ENCODE data around the gene NFATC2. TPM values are rescaled to one million over a fixed set of nuclear protein-coding genes. Genes with fewer than 3 reads are reported as not detected.

The NFATC2 gene
- total and polyA plus RNA-seq, 2 of the 8 experiments (the other 6 are each of a cell fraction or from before 2014, with no cell fraction given), result 0.27 to 0.91 TPM

DNA sequence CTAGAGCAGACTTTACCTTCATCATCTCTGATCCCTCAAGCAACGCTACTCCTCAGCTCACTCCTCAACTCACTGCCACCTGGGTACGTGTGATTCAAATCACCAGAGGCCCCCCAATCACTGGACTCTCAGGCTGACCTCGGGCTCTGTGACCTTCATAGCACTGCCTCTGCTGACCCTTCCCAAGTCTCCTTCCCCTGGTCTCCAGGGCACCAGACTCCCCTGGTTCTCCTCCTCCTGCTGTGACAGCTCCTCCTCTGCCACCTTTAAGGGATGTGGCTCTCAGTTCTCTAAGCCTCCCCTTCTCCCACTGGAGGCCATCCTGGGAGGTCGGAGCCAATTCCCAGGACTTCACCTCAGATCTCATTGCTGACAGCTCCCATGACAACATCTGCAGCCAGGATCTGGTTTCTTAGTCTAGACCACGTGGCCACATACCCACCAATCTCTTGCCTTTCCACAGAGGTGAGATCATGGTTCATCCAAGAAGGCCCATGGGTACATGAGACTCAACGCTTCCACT is 90.4 kb downstream of the NFATC2 start:
- H2BK120ac ChIP-seq (replicated peaks; ENCODE audit: low read depth, low read length), result no peak overlapping the region
- POLR2A ChIA-PET (ENCODE audit: partially characterized antibody), result no interaction called here
- no peak overlapping the region for H2AFZ ChIP-seq (ENCODE audit: low read length)
- CTCF ChIA-PET (ENCODE audit: partially characterized antibody), result interaction anchor here (0.6 to 1.5 kb wide), 8 partner anchors 10 to 143 kb away, joined by 3 to 4 read pairs (median 3); no protein-coding TSS in a partner anchor
- H3K4me3 ChIP-seq (ENCODE audit: extremely low read depth in 1 of 4, insufficient read depth in 2 of 4, low read depth in 3 of 4, low read length in 4 of 4), result no peak overlapping the region
- no peaks in the 10 kb centered on the region for H3K36me3 ChIP-seq (ENCODE audit: control insufficient read depth in 2 of 4, insufficient read depth in 4 of 4, low read length in 3 of 4)
- no peak overlapping the region for H2BK12ac ChIP-seq (ENCODE audit: low read depth, low read length)
- no peak overlapping the region for H3K4me2 ChIP-seq (ENCODE audit: insufficient read depth in 1 of 2, low read depth in 2 of 2, low read length in 2 of 2)
- H4K8ac ChIP-seq (ENCODE audit: extremely low read depth, insufficient read depth, low read length), result no peak overlapping the region
- no peaks in the 10 kb centered on the region for H3K9me3 ChIP-seq (ENCODE audit: insufficient read depth in 2 of 2, low read depth in 1 of 2, low read length in 1 of 2)
- peaks cover 3% of the 10 kb centered on the region; the same call in 1 of the 2 replicates for H3K23me2 ChIP-seq (ENCODE audit: low read depth, low read length)
- no peak overlapping the region for H4K91ac ChIP-seq (replicated peaks; ENCODE audit: insufficient read length, low read length)
- H3K56ac ChIP-seq (replicated peaks; ENCODE audit: insufficient read length, low read depth, low read length), result no peak overlapping the region
- TF ChIP-seq, protein P1, sequence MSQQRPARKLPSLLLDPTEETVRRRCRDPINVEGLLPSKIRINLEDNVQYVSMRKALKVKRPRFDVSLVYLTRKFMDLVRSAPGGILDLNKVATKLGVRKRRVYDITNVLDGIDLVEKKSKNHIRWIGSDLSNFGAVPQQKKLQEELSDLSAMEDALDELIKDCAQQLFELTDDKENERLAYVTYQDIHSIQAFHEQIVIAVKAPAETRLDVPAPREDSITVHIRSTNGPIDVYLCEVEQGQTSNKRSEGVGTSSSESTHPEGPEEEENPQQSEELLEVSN (IDR thresholded peaks at IDR 0.05), result no peak
- TF ChIP-seq, protein P2, sequence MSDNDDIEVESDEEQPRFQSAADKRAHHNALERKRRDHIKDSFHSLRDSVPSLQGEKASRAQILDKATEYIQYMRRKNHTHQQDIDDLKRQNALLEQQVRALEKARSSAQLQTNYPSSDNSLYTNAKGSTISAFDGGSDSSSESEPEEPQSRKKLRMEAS (IDR thresholded peaks at IDR 0.05), result no peak
- TF ChIP-seq SAP30 (IDR thresholded peaks at IDR 0.05; ENCODE audit: insufficient read depth, insufficient replicate concordance, low read length) (no peak), EP300 (IDR thresholded peaks at IDR 0.05; ENCODE audit: borderline replicate concordance in 1 of 2, low read depth in 2 of 2, low read length in 2 of 2) (no peak), POLR2A (IDR thresholded peaks at IDR 0.05; ENCODE audit: control extremely low read depth in 1 of 2, low read depth in 2 of 2, low read length in 2 of 2) (no peak)
- no peak overlapping the region for H3K18ac ChIP-seq (ENCODE audit: extremely low read depth, low read length)
- no peaks in the 10 kb centered on the region for H3K79me2 ChIP-seq (ENCODE audit: control insufficient read depth in 1 of 2, insufficient read depth in 2 of 2, low read length in 2 of 2)
- no peak overlapping the region for H3K4ac ChIP-seq (replicated peaks; ENCODE audit: insufficient read length, low read depth, low read length)
- no peak overlapping the region for H3K9ac ChIP-seq (replicated peaks in 1 of 4; ENCODE audit: extremely low read depth in 1 of 4, low read depth in 3 of 4, low read length in 3 of 4)
- no peaks in the 10 kb centered on the region for H3K79me1 ChIP-seq (ENCODE audit: low read depth, low read length)
- 86% methylated on average over 6 of the region's 6 CpGs; no CpG with 5 or more reads in 1 of the 2 experiments for WGBS, 2 experiments (ENCODE audit: extremely low coverage in 1 of 2, insufficient coverage in 1 of 2, insufficient read length in 1 of 2, insufficient replicate concordance in 2 of 2, low coverage in 1 of 2, low lambda C conversion rate in 2 of 2, missing lambda C conversion rate in 1 of 2)
- H2BK5ac ChIP-seq (ENCODE audit: low read depth, low read length), result no peak overlapping the region
- H3K4me1 ChIP-seq (replicated peaks in 1 of 4; ENCODE audit: control insufficient read depth in 3 of 4, insufficient read depth in 4 of 4, low read length in 3 of 4), result no peaks in the 10 kb centered on the region; a peak in 1 of 7 replicates
- no peak overlapping the region for H4K5ac ChIP-seq (ENCODE audit: insufficient read length, low read depth, low read length)
- DNase-seq (ENCODE audit: low read depth in 1 of 2, low spot score in 2 of 2) (no peak), FAIRE-seq (no peak)
- no peak overlapping the region for H2AK5ac ChIP-seq (ENCODE audit: low read depth, low read length)
- no peak overlapping the region for H2BK20ac ChIP-seq (ENCODE audit: low read length)
- no peak overlapping the region for H3K14ac ChIP-seq (ENCODE audit: insufficient read length)
- no peaks in the 10 kb centered on the region for H3K27me3 ChIP-seq (replicated peaks in 1 of 4; ENCODE audit: control insufficient read depth in 3 of 4, extremely low read depth in 1 of 4, insufficient read depth in 3 of 4, low read length in 3 of 4)
- no peak overlapping the region for H2BK15ac ChIP-seq (ENCODE audit: low read length)
- no peaks in the 10 kb centered on the region for H4K20me1 ChIP-seq (replicated peaks in 1 of 2; ENCODE audit: control insufficient read depth in 1 of 2, insufficient read depth in 2 of 2, low read length in 2 of 2)
- no peak overlapping the region for H3K23ac ChIP-seq (ENCODE audit: insufficient read length)
- H3K27ac ChIP-seq (ENCODE audit: low read depth, low read length), result no peak overlapping the region
